Keratinocyte (primary cell): ENCODE measurements around the gene CAV2. TPM values are rescaled to one million over a fixed set of nuclear protein-coding genes. Genes with fewer than 3 reads are reported as not detected.

Experiments used
- DNase-seq: peaks from one replicate; pipeline ENCODE4 v3.0.0-alpha.2; 2011; ENCODE audit warnings: low read depth, missing footprints, low spot score
- FAIRE-seq: peaks from 2 replicates; lab custom pipeline; 2011; peaks lifted over from hg19 to GRCh38; lab: Jason Lieb, UNC
- H2AFZ ChIP-seq: 2 replicates; pipeline ENCODE4 v1.6.0; 2012; ENCODE audit warnings: low read length, control low read depth, inconsistent platforms; ENCODE audit not compliant: control insufficient read depth
- H3K27ac ChIP-seq: 2 replicates; pipeline ENCODE4 v1.5.1; 2011; ENCODE audit warnings: low read length; ENCODE audit not compliant: control insufficient read depth, insufficient read depth
- H3K27me3 ChIP-seq: 3 replicates; pipeline ENCODE4 v1.6.0; 2011; ENCODE audit warnings: low read length; ENCODE audit not compliant: control insufficient read depth, insufficient read depth; ENCODE audit errors: extremely low read depth
- H3K36me3 ChIP-seq, 2 experiments: 2 replicates in 1 of 2; 3 replicates in 1 of 2; pipeline ENCODE4 v1.5.1; 2011; ENCODE audit warnings: low read length in 2 of 2, mild to moderate bottlenecking in 1 of 2; ENCODE audit not compliant: control insufficient read depth in 2 of 2, insufficient read depth in 2 of 2; ENCODE audit errors: extremely low read depth in 1 of 2
- H3K4me1 ChIP-seq: 3 replicates; pipeline ENCODE4 v1.5.1; 2011; ENCODE audit warnings: low read length; ENCODE audit not compliant: control insufficient read depth, insufficient read depth; ENCODE audit errors: extremely low read depth
- H3K4me2 ChIP-seq: 3 replicates; pipeline ENCODE4 v1.6.0; 2011; ENCODE audit warnings: low read depth, low read length; ENCODE audit not compliant: control insufficient read depth, insufficient read depth; ENCODE audit errors: extremely low read depth
- H3K4me3 ChIP-seq, 3 experiments: fragments of 200-600 bp in 1 of 3; sonication (generic) in 1 of 3; 2 replicates in 2 of 3; 3 replicates in 1 of 3; pipeline ENCODE4 v1.5.1; 2011 to 2016; ENCODE audit warnings: low read length in 3 of 3, mild to moderate bottlenecking in 3 of 3, control low read depth in 2 of 3, inconsistent platforms in 1 of 3, low read depth in 1 of 3, mixed read lengths in 1 of 3, mixed run types in 1 of 3, moderate library complexity in 1 of 3; ENCODE audit not compliant: control insufficient read depth in 2 of 3, insufficient read depth in 2 of 3; ENCODE audit errors: extremely low read depth in 1 of 3
- H3K79me2 ChIP-seq: 2 replicates; pipeline ENCODE4 v1.6.0; 2012; ENCODE audit warnings: low read length; ENCODE audit not compliant: control insufficient read depth, insufficient read depth
- H3K9ac ChIP-seq: 3 replicates; pipeline ENCODE4 v1.6.0; 2011; ENCODE audit warnings: low read length; ENCODE audit not compliant: control insufficient read depth, insufficient read depth; ENCODE audit errors: extremely low read depth
- H3K9me1 ChIP-seq: 3 replicates; pipeline ENCODE4 v1.6.0; 2011; ENCODE audit warnings: low read length; ENCODE audit not compliant: control insufficient read depth, insufficient read depth; ENCODE audit errors: extremely low read depth
- H3K9me3 ChIP-seq: 2 replicates; pipeline ENCODE4 v1.5.1; 2012; ENCODE audit warnings: low read depth, low read length; ENCODE audit not compliant: control insufficient read depth
- H4K20me1 ChIP-seq: 3 replicates; pipeline ENCODE4 v1.6.0; 2011; ENCODE audit warnings: low read length; ENCODE audit not compliant: control insufficient read depth, insufficient read depth; ENCODE audit errors: extremely low read depth
- CTCF ChIP-seq, 3 experiments: IDR thresholded peaks in 1 of 3; conservative IDR thresholded peaks in 1 of 3; optimal IDR thresholded peaks in 1 of 3; 2 replicates in 2 of 3; 3 replicates in 1 of 3; pipeline versions ENCODE3 to v1.5.1; 2011; ENCODE audit warnings: low read length in 3 of 3, mild to moderate bottlenecking in 3 of 3, moderate library complexity in 2 of 3, control low read depth in 1 of 3, inconsistent platforms in 1 of 3; ENCODE audit not compliant: insufficient read depth in 2 of 3; ENCODE audit errors: extremely low read depth in 1 of 3
- EZH2 ChIP-seq: IDR thresholded peaks from one replicate; pipeline ENCODE4 v1.6.1; 2012; ENCODE audit warnings: inconsistent platforms, mild to moderate bottlenecking, low read length, moderate library complexity
- dilution Hi-C: fragments of 300-500 bp; cut with MboI; formaldehyde crosslinking; loops from one replicate; pipeline ENCODE4 v1.7.0; 2020; ENCODE audit warnings: low sequenced_read_pairs; ENCODE audit not compliant: extremely low pct_ligation_motif_present
- polyA plus RNA-seq, 5 experiments: library from polyadenylated mRNA; depleted of rRNA in 3 of 5; stranded (reverse) in 3 of 5; stranded (forward) in 1 of 5; unstranded in 1 of 5; fragments of >200 nt; gene quantifications; 1 replicate in 1 of 5; 2 replicates in 3 of 5; 3 replicates in 1 of 5; pipeline versions ENCODE4 v1.2.1 to v1.2.3, GENCODE V29; 2011 to 2012; ENCODE audit warnings: missing spikeins in 2 of 5, low read depth in 1 of 5, low replicate concordance in 1 of 5

CAV2 gene
- polyA plus RNA-seq, 1 donor (not counting 4 experiments of a cell fraction or from before 2014, with no cell fraction given): 631 TPM

GRCh38 chr7:116532102-116532688, 32.7 kb downstream of the CAV2 start:
- peaks cover 34 to 58% of the 10 kb centered on the region in 2 experiments for H3K36me3 ChIP-seq

GRCh38 chr7:116534790-116535189, 35.3 kb downstream of the CAV2 start:
- Histone ChIP-seq H3K4me3 (no peak overlapping the region), H3K4me1 (peaks cover 29% of the 10 kb centered on the region), H3K79me2 (peaks cover 89% of the 10 kb centered on the region), H3K9me3 (no peaks in the 10 kb centered on the region), H4K20me1 (peaks cover 52% of the 10 kb centered on the region), H3K9me1 (peaks cover 4% of the 10 kb centered on the region), H2AFZ (no peak overlapping the region), H3K9ac (no peak overlapping the region), H3K27me3 (no peaks in the 10 kb centered on the region), H3K36me3 (peaks cover 33 to 75% of the 10 kb centered on the region in 2 experiments), H3K27ac (no peak overlapping the region), H3K4me2 (no peak overlapping the region)
- DNase-seq (no peak), FAIRE-seq (no peak)
- no peak for TF ChIP-seq CTCF (optimal IDR thresholded peaks at IDR 0.05 in 1 of 3, IDR thresholded peaks at IDR 0.05 in 1 of 3, conservative IDR thresholded peaks at IDR 0.05 in 1 of 3; ENCODE audit: extremely low read depth in 1 of 3, insufficient read depth in 2 of 3, low read length in 3 of 3)
- TF ChIP-seq EZH2: no peak
- dilution Hi-C loops: no loop called here

More at GRCh38 chr7:116532102-116532688, 32.7 kb downstream of the CAV2 start:
- H3K4me3 ChIP-seq: no peak overlapping the region
- H4K20me1 ChIP-seq: peaks cover 36% of the 10 kb centered on the region
- H3K27ac ChIP-seq: no peak overlapping the region
- no peak overlapping the region for H3K4me2 ChIP-seq
- H3K9me3 ChIP-seq: no peaks in the 10 kb centered on the region
- no peak overlapping the region for H2AFZ ChIP-seq
- H3K27me3 ChIP-seq: no peaks in the 10 kb centered on the region
- peaks cover 90% of the 10 kb centered on the region for H3K79me2 ChIP-seq
- H3K9ac ChIP-seq: no peak overlapping the region
- no peak for FAIRE-seq
- DNase-seq: no peak
- dilution Hi-C loops: no loop called here
- peaks cover 4% of the 10 kb centered on the region for H3K9me1 ChIP-seq
- peaks cover 48% of the 10 kb centered on the region for H3K4me1 ChIP-seq
- TF ChIP-seq CTCF (optimal IDR thresholded peaks at IDR 0.05 in 1 of 3, IDR thresholded peaks at IDR 0.05 in 1 of 3, conservative IDR thresholded peaks at IDR 0.05 in 1 of 3; ENCODE audit: extremely low read depth in 1 of 3, insufficient read depth in 2 of 3, low read length in 3 of 3): no peak
- TF ChIP-seq EZH2: no peak
